T-helper 1 cell treated with Interleukin-12 subunit alpha and Interleukin-12 subunit beta and Interleukin-4 antibody, amounts not matched to agents 30 ng/mL and 1 ng/mL, for 36 hours (primary cell): ENCODE data around the gene PWWP2A. TPM values are rescaled to one million over a fixed set of nuclear protein-coding genes. Genes with fewer than 3 reads are reported as not detected.

ENCODE experiments used
- intact Hi-C: fragments of 100-400 bp; cut with micrococcal nuclease; formaldehyde crosslinking; loops from one replicate; pipeline ENCODE4 v1.15.1; 2024
- total RNA-seq: library from RNA; stranded (reverse); gene quantifications from 2 replicates; pipeline ENCODE4 v1.2.3, GENCODE V29; 2022

PWWP2A gene
- total RNA-seq, 1 donor from 2014 or later, result 36.0 TPM

GRCh38 chr5:160133918-160134304 lies 14.7 kb upstream of the PWWP2A start:
- intact Hi-C loops, result no loop called here

GRCh38 chr5:160133071-160133917 lies 14.0 kb upstream of the PWWP2A start:
- intact Hi-C loops, result no loop called here

GRCh38 chr5:160129841-160130240 lies 10.6 kb upstream of the PWWP2A start:
- intact Hi-C loops, result no loop called here

- intact Hi-C loops, result no loop called here
These were observed 9.4 kb upstream of the PWWP2A start for GRCh38 chr5:160128632-160129031.

GRCh38 chr5:160119905-160120266 lies 636 bp upstream of the PWWP2A start:
- intact Hi-C loops, result loop anchor here (1.0 to 5.0 kb wide), 15 partner anchors 23 to 1020 kb away; partner anchors contain the start of genes SLU7 and TTC1

GRCh38 chr5:160118349-160119141 lies 705 bp downstream of the PWWP2A start:
- intact Hi-C loops, result loop anchor here (1.0 to 5.0 kb wide), 15 partner anchors 22 to 1018 kb away; partner anchors contain the start of genes SLU7 and TTC1

GRCh38 chr5:160116991-160117390 lies 2.3 kb downstream of the PWWP2A start:
- intact Hi-C loops, result loop anchor here (5.0 kb wide), 1 partner anchor 705 kb away; no protein-coding TSS in a partner anchor

GRCh38 chr5:160108124-160108523 lies 11.1 kb downstream of the PWWP2A start:
- intact Hi-C loops, result no loop called here

GRCh38 chr5:160105686-160106360 lies 13.4 kb downstream of the PWWP2A start:
- intact Hi-C loops, result no loop called here

GRCh38 chr5:160097991-160098390 lies 21.3 kb downstream of the PWWP2A start:
- intact Hi-C loops, result loop anchor here (2.0 kb wide), 1 partner anchor 21 kb away; the partner anchor contains the start of gene PWWP2A

- intact Hi-C loops, result loop anchor here (2.0 kb wide), 1 partner anchor 23 kb away; the partner anchor contains the start of gene PWWP2A
These were observed 23.1 kb downstream of the PWWP2A start for GRCh38 chr5:160096178-160096577.

- intact Hi-C loops, result no loop called here
These were observed 26.1 kb downstream of the PWWP2A start for GRCh38 chr5:160092960-160093707.

GRCh38 chr5:160092514-160092913 lies 26.7 kb downstream of the PWWP2A start:
- intact Hi-C loops, result no loop called here

- intact Hi-C loops, result no loop called here
These were observed 29.2 kb downstream of the PWWP2A start for GRCh38 chr5:160090059-160090458.

GRCh38 chr5:160089531-160089930 lies 29.7 kb downstream of the PWWP2A start:
- intact Hi-C loops, result no loop called here

- intact Hi-C loops, result no loop called here
These were observed 30.4 kb downstream of the PWWP2A start for GRCh38 chr5:160088805-160089204.

GRCh38 chr5:160087199-160087598 lies 32.1 kb downstream of the PWWP2A start:
- intact Hi-C loops, result no loop called here

- intact Hi-C loops, result no loop called here
These were observed 35.1 kb downstream of the PWWP2A start for GRCh38 chr5:160084144-160084543.

GRCh38 chr5:160083501-160083900 lies 35.7 kb downstream of the PWWP2A start:
- intact Hi-C loops, result no loop called here

- intact Hi-C loops, result no loop called here
These were observed 36.4 kb downstream of the PWWP2A start for GRCh38 chr5:160082614-160083500.
